H1 (cell line): ENCODE results near the gene UBXN4. TPM values are rescaled to one million over a fixed set of nuclear protein-coding genes. Genes with fewer than 3 reads are reported as not detected.

Experiments
- CTCF ChIA-PET: fragments of 300-600 bp; sonication (Branson Sonifier 250); formaldehyde crosslinking; loops from one replicate; lab custom pipeline; 2021; ENCODE audit not compliant: partially characterized antibody; lab: Charles Lee
- POLR2A ChIA-PET: fragments of 300-600 bp; sonication (Branson Sonifier 250); formaldehyde crosslinking; loops from one replicate; lab custom pipeline; 2021; ENCODE audit warnings: inconsistent platforms; ENCODE audit not compliant: partially characterized antibody; lab: Charles Lee
- DNase-seq, 2 experiments: peaks; one replicate each; pipeline versions ENCODE4 v3.0.0 to v3.0.0-alpha.2; 2010 to 2022; ENCODE audit warnings: low spot score in 2 of 2, low read depth in 1 of 2, mixed read lengths in 1 of 2
- FAIRE-seq: peaks from 2 replicates; lab custom pipeline; 2011; peaks lifted over from hg19 to GRCh38; lab: Jason Lieb, UNC
- H2AFZ ChIP-seq: 2 replicates; pipeline ENCODE4 v1.8.1; 2012; ENCODE audit warnings: low read length, inconsistent platforms
- H2AK5ac ChIP-seq: 2 replicates; pipeline ENCODE4 v1.6.1; 2013; ENCODE audit warnings: low read depth, low read length
- H2BK120ac ChIP-seq: replicated peaks from 2 replicates; pipeline ENCODE3; 2013; ENCODE audit warnings: low read depth, low read length, inconsistent platforms
- H2BK12ac ChIP-seq: 2 replicates; pipeline ENCODE4 v1.6.1; 2013; ENCODE audit warnings: low read depth, low read length
- H2BK15ac ChIP-seq: 2 replicates; pipeline ENCODE4 v1.6.1; 2013; ENCODE audit warnings: low read length
- H2BK20ac ChIP-seq: 2 replicates; pipeline ENCODE4 v1.6.1; 2013; ENCODE audit warnings: low read length
- H2BK5ac ChIP-seq: 2 replicates; pipeline ENCODE4 v1.6.1; 2013; ENCODE audit warnings: low read depth, low read length
- H3K14ac ChIP-seq: 2 replicates; pipeline ENCODE4 v1.6.1; 2013; ENCODE audit warnings: inconsistent platforms; ENCODE audit not compliant: insufficient read length
- H3K18ac ChIP-seq: 2 replicates; pipeline ENCODE4 v1.6.1; 2013; ENCODE audit warnings: low read length; ENCODE audit errors: extremely low read depth
- H3K23ac ChIP-seq: 2 replicates; pipeline ENCODE4 v1.6.1; 2013; ENCODE audit warnings: inconsistent platforms; ENCODE audit not compliant: insufficient read length
- H3K23me2 ChIP-seq: 2 replicates; pipeline ENCODE4 v1.6.1; 2013; ENCODE audit warnings: low read depth, low read length
- H3K27ac ChIP-seq: 2 replicates; pipeline ENCODE4 v1.6.1; 2011; ENCODE audit warnings: low read depth, low read length, inconsistent platforms
- H3K27me3 ChIP-seq, 4 experiments: replicated peaks in 1 of 4; 1 replicate in 1 of 4; 2 replicates in 3 of 4; pipeline versions ENCODE4 v1.6.1 to v1.8.1; 2011 to 2013; ENCODE audit warnings: low read length in 3 of 4, mild to moderate bottlenecking in 3 of 4, inconsistent platforms in 2 of 4, mixed read lengths in 2 of 4, moderate library complexity in 1 of 4; ENCODE audit not compliant: control insufficient read depth in 3 of 4, insufficient read depth in 3 of 4; ENCODE audit errors: extremely low read depth in 1 of 4
- H3K36me3 ChIP-seq, 4 experiments: 2 replicates each; pipeline versions ENCODE4 v1.6.1 to v1.8.1; 2011 to 2013; ENCODE audit warnings: mild to moderate bottlenecking in 4 of 4, low read length in 3 of 4, moderate library complexity in 2 of 4, control low read depth in 1 of 4, inconsistent platforms in 1 of 4; ENCODE audit not compliant: insufficient read depth in 4 of 4, control insufficient read depth in 2 of 4
- H3K4ac ChIP-seq: replicated peaks from 2 replicates; pipeline ENCODE3; 2013; ENCODE audit warnings: low read length, low read depth, mixed read lengths, inconsistent platforms; ENCODE audit not compliant: insufficient read length
- H3K4me1 ChIP-seq, 4 experiments: replicated peaks in 1 of 4; 1 replicate in 1 of 4; 2 replicates in 3 of 4; pipeline versions ENCODE4 v1.6.1 to v1.8.1; 2011 to 2013; ENCODE audit warnings: low read length in 3 of 4, inconsistent platforms in 2 of 4, mixed read lengths in 1 of 4; ENCODE audit not compliant: insufficient read depth in 4 of 4, control insufficient read depth in 3 of 4
- H3K4me2 ChIP-seq, 2 experiments: 2 replicates each; pipeline versions ENCODE4 v1.6.1 to v1.8.1; 2011 to 2013; ENCODE audit warnings: low read depth in 2 of 2, low read length in 2 of 2, control low read depth in 1 of 2, inconsistent platforms in 1 of 2, mild to moderate bottlenecking in 1 of 2; ENCODE audit not compliant: insufficient read depth in 1 of 2
- H3K4me3 ChIP-seq, 4 experiments: fragments of 200-600, 300-600 bp in 1 of 4; sonication (generic), shearing (Covaris generic), sonication (Bioruptor Twin) in 1 of 4; 2 replicates each; pipeline versions ENCODE4 v1.5.1 to v1.8.1; 2011 to 2016; ENCODE audit warnings: low read length in 4 of 4, low read depth in 3 of 4, control low read depth in 2 of 4, inconsistent platforms in 2 of 4, mild to moderate bottlenecking in 2 of 4, mixed read lengths in 1 of 4, moderate library complexity in 1 of 4; ENCODE audit not compliant: insufficient read depth in 2 of 4; ENCODE audit errors: extremely low read depth in 1 of 4
- H3K56ac ChIP-seq: replicated peaks from 2 replicates; pipeline ENCODE3; 2013; ENCODE audit warnings: low read depth, mild to moderate bottlenecking, mixed read lengths, low read length, inconsistent platforms; ENCODE audit not compliant: insufficient read length
- H3K79me1 ChIP-seq: 2 replicates; pipeline ENCODE4 v1.6.1; 2013; ENCODE audit warnings: low read depth, low read length, control low read depth
- H3K79me2 ChIP-seq, 2 experiments: 2 replicates each; pipeline versions ENCODE4 v1.6.1 to v1.8.1; 2012 to 2013; ENCODE audit warnings: low read length in 2 of 2, mild to moderate bottlenecking in 2 of 2, inconsistent platforms in 1 of 2; ENCODE audit not compliant: insufficient read depth in 2 of 2, control insufficient read depth in 1 of 2
- H3K9ac ChIP-seq, 4 experiments: replicated peaks in 1 of 4; 1 replicate in 1 of 4; 2 replicates in 3 of 4; pipeline versions ENCODE4 v1.6.1 to v1.8.1; 2011 to 2013; ENCODE audit warnings: low read depth in 3 of 4, low read length in 3 of 4, control low read depth in 2 of 4, mild to moderate bottlenecking in 2 of 4, moderate library complexity in 2 of 4, inconsistent platforms in 1 of 4; ENCODE audit errors: extremely low read depth in 1 of 4
- H3K9me3 ChIP-seq, 2 experiments: 2 replicates each; pipeline versions ENCODE4 v1.6.1 to v1.8.1; 2012 to 2013; ENCODE audit warnings: mild to moderate bottlenecking in 2 of 2, moderate library complexity in 2 of 2, control low read depth in 1 of 2, inconsistent platforms in 1 of 2, low read depth in 1 of 2, low read length in 1 of 2, mixed read lengths in 1 of 2; ENCODE audit not compliant: insufficient read depth in 2 of 2
- H4K20me1 ChIP-seq, 2 experiments: replicated peaks in 1 of 2; 2 replicates each; pipeline versions ENCODE3 to v1.8.1; 2011 to 2013; ENCODE audit warnings: inconsistent platforms in 2 of 2, low read length in 2 of 2, mild to moderate bottlenecking in 1 of 2; ENCODE audit not compliant: insufficient read depth in 2 of 2, control insufficient read depth in 1 of 2
- H4K5ac ChIP-seq: 2 replicates; pipeline ENCODE4 v1.6.1; 2013; ENCODE audit warnings: low read length, low read depth, mixed read lengths, inconsistent platforms; ENCODE audit not compliant: insufficient read length
- H4K8ac ChIP-seq: 2 replicates; pipeline ENCODE4 v1.8.0; 2013; ENCODE audit warnings: mild to moderate bottlenecking, moderate library complexity, low read length, inconsistent platforms; ENCODE audit not compliant: insufficient read depth; ENCODE audit errors: extremely low read depth
- H4K91ac ChIP-seq: replicated peaks from 2 replicates; pipeline ENCODE3; 2013; ENCODE audit warnings: low read length, mixed read lengths, inconsistent platforms; ENCODE audit not compliant: insufficient read length
- FOSL1 ChIP-seq: IDR thresholded peaks from 2 replicates; pipeline ENCODE4 v1.6.1; 2011; ENCODE audit warnings: mild to moderate bottlenecking, low read depth, low read length, moderate library complexity; ENCODE audit not compliant: insufficient read depth
- TBP ChIP-seq: IDR thresholded peaks from 2 replicates; pipeline ENCODE4 v1.6.1; 2011; ENCODE audit warnings: low read depth, low read length, improper control_type of control experiment
- WGBS, 2 experiments: shearing (Covaris generic) in 1 of 2; methylation state at CpG; one replicate each; pipeline versions ENCODE4 v1.1.6 to v1.1.7; 2013 to 2015; ENCODE audit warnings: low lambda C conversion rate in 2 of 2, mixed read lengths in 2 of 2, inconsistent platforms in 1 of 2, low coverage in 1 of 2, missing lambda C conversion rate in 1 of 2; ENCODE audit not compliant: insufficient replicate concordance in 2 of 2, insufficient coverage in 1 of 2, insufficient read length in 1 of 2; ENCODE audit errors: extremely low coverage in 1 of 2, missing lambda C conversion rate in 1 of 2; 5-methylcytosine and 5-hydroxymethylcytosine counted together
- long read RNA-seq, 2 experiments: library from RNA in 1 of 2; library from capped mRNA in 1 of 2; stranded (forward); transcript quantifications; one replicate each; pipeline ENCODE4 v2.0.0, GENCODE V29; 2021; ENCODE audit warnings: inconsistent platforms in 1 of 2
- polyA minus RNA-seq, 3 experiments: library from RNA; depleted of rRNA, polyadenylated mRNA; stranded (reverse); fragments of >200 nt; gene quantifications; 1 replicate in 2 of 3; 2 replicates in 1 of 3; pipeline ENCODE4 v1.2.3, GENCODE V29; 2011
- polyA plus RNA-seq, 7 experiments: library from polyadenylated mRNA; depleted of rRNA in 3 of 7; stranded (reverse) in 5 of 7; unstranded in 2 of 7; fragments of >200 nt in 5 of 7; fragments of 200-250 nt in 2 of 7; gene quantifications; 1 replicate in 5 of 7; 2 replicates in 1 of 7; 4 replicates in 1 of 7; pipeline versions ENCODE4 v1.2.1 to v1.2.3, GENCODE V29; 2011 to 2013; ENCODE audit warnings: missing spikeins in 2 of 7, mixed read lengths in 2 of 7
- total RNA-seq: library from RNA; stranded (reverse); fragmentation: NEBNext Ultra II Directional; extraction: Animal tissue kit (Norgen Biotek cat#: 25700); gene quantifications from 2 replicates; pipeline ENCODE4 v1.2.1, GENCODE V29; 2021
- TF ChIP-seq, protein P1 (sequence below): IDR thresholded peaks from 2 replicates; pipeline ENCODE4 v1.6.1; 2012; ENCODE audit warnings: inconsistent platforms

Gene UBXN4, protein sequence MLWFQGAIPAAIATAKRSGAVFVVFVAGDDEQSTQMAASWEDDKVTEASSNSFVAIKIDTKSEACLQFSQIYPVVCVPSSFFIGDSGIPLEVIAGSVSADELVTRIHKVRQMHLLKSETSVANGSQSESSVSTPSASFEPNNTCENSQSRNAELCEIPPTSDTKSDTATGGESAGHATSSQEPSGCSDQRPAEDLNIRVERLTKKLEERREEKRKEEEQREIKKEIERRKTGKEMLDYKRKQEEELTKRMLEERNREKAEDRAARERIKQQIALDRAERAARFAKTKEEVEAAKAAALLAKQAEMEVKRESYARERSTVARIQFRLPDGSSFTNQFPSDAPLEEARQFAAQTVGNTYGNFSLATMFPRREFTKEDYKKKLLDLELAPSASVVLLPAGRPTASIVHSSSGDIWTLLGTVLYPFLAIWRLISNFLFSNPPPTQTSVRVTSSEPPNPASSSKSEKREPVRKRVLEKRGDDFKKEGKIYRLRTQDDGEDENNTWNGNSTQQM
- total RNA-seq (64.2 and 66.0 TPM in 2 replicates), polyA plus RNA-seq (2011; rRNA removed) (13.6 and 20.1 TPM in 2 replicates), polyA minus RNA-seq (2011; rRNA and poly(A)+ RNA removed) (24.5 and 54.0 TPM in 2 replicates)
- polyA plus RNA-seq (2011; cell fraction: cytosol; rRNA removed), result 29.8 TPM
- polyA plus RNA-seq (2011; cell fraction: nucleus; rRNA removed), result 20.7 TPM
- 34.5 to 48.3 TPM (median 35.8 TPM) in 4 replicates for polyA plus RNA-seq (2012, experiment 1 of 2)
- 3.0 TPM for polyA plus RNA-seq (2012, experiment 2 of 2)
- polyA plus RNA-seq (2013, experiment 1 of 2), result 56.1 TPM
- 56.4 TPM for polyA plus RNA-seq (2013, experiment 2 of 2)
- 43.7 TPM for polyA minus RNA-seq (2011; cell fraction: cytosol; rRNA and poly(A)+ RNA removed)
- 66.6 TPM for polyA minus RNA-seq (2011; cell fraction: nucleus; rRNA and poly(A)+ RNA removed)
- long read RNA-seq, experiment 1, full-length matches to known transcripts, result 2 of 54 reads
- long read RNA-seq, experiment 1, partial matches to known transcripts, result 20 of 54 reads
- long read RNA-seq, experiment 1, other reads (novel, unspliced or antisense), result 32 of 54 reads
- long read RNA-seq, experiment 2, full-length matches to known transcripts, result 5 of 24 reads
- long read RNA-seq, experiment 2, partial matches to known transcripts, result 18 of 24 reads
- long read RNA-seq, experiment 2, other reads (novel, unspliced or antisense), result 1 of 24 reads

DNA sequence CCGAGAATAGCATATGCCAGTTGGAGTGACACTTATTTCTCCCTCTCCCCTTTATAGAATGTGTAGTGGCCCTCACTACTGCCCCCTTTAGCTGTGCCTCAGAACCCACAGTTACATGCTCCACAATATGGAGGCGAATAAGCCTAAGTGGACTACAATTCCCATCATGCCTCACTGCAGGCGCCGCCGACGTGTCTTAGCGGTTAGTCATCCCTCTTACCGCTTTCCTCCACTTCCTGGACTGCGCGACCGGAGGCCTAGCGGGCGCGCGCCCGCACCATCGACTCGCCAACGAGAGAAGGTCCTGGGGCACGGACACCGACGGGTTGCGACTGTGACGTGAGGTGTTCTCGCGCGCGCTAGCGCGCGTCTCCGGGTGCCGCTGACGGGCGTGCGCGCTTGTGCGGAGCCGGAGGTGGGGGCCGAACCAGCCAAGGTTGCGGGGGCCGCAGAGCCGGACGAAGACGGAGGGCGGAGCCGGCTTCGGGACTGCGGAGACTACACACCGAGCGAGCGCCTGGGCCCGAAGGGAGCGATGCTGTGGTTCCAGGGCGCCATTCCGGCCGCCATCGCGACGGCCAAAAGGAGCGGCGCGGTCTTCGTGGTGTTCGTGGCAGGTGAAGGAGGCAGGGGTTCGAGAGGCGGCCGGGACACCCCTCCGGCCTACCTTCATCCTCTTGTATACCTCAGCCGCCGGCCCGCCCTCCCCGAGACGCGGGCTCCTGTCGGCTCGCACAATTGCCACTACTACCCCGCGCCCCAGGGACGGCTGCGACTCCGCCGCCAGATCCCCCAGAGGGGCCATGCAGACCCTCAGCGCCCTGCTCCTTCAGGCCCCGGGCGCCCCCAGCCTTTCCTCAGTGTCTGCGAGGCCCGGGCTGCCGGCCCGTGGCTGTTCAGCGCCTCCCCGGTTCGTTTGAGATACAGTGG lies at the start of gene UBXN4:
TSS of gene UBXN4 (plus strand) at position 461 of the 930 bp plus-strand sequence. CDS start at position 536, 75 bp downstream.
- Histone ChIP-seq H3K9ac (peak within 1 kb of the TSS; percentile 84 to 97 (median 92)), H3K18ac (peak within 1 kb of the TSS; percentile 90), H3K27ac (peak within 1 kb of the TSS; percentile 86), H3K79me1 (no peaks in the 10 kb centered on the region), H2BK120ac (no peak within 1 kb of the TSS), H3K36me3 (no peaks in the 10 kb centered on the region), H3K4me2 (peak within 1 kb of the TSS; percentile 71 to 80), H3K4ac (no peak within 1 kb of the TSS), H3K27me3 (no peaks in the 10 kb centered on the region), H3K4me1 (peaks cover 0 to 6% (median 3%) of the 10 kb centered on the region in 4 experiments; a peak in 2 of 7 replicates), H3K9me3 (no peaks in the 10 kb centered on the region; a peak in 1 of 4 replicates), H2BK5ac (peak within 1 kb of the TSS; percentile 92), H2BK12ac (no peak within 1 kb of the TSS), H4K5ac (peak within 1 kb of the TSS; percentile 75), H3K14ac (no peak within 1 kb of the TSS), H4K20me1 (peaks cover 0 to 5% of the 10 kb centered on the region in 2 experiments), H3K23ac (no peak within 1 kb of the TSS), H2AFZ (peak within 1 kb of the TSS; percentile 67), H2BK15ac (no peak within 1 kb of the TSS), H4K8ac (peak within 1 kb of the TSS; percentile 99), H3K23me2 (no peaks in the 10 kb centered on the region; the same call in 1 of the 2 replicates), H2BK20ac (no peak within 1 kb of the TSS), H4K91ac (no peak within 1 kb of the TSS), H3K56ac (peak within 1 kb of the TSS; percentile 92), H3K79me2 (peaks cover 4 to 43% of the 10 kb centered on the region in 2 experiments; a peak in 3 of 4 replicates), H2AK5ac (no peak within 1 kb of the TSS), H3K4me3 (peak within 1 kb of the TSS; percentile 81 to 98 (median 94))
- CTCF ChIA-PET, result interaction anchor here (0.6 to 4.0 kb wide), 14 partner anchors 8 to 297 kb away, joined by 3 to 19 read pairs (median 4); no protein-coding TSS in a partner anchor
- DNase-seq (peak; percentile 91 to 98), FAIRE-seq (peak; percentile 69)
- POLR2A ChIA-PET, result interaction anchor here (0.6 to 1.7 kb wide), 9 partner anchors 11 to 431 kb away, joined by 3 to 6 read pairs (median 3); partner anchors contain the start of genes R3HDM1 and ZRANB3
- 2% methylated on average over 81 of the region's 93 CpGs; no CpG with 5 or more reads in 1 of the 2 experiments for WGBS, 2 experiments
- TF ChIP-seq, protein P1, sequence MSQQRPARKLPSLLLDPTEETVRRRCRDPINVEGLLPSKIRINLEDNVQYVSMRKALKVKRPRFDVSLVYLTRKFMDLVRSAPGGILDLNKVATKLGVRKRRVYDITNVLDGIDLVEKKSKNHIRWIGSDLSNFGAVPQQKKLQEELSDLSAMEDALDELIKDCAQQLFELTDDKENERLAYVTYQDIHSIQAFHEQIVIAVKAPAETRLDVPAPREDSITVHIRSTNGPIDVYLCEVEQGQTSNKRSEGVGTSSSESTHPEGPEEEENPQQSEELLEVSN, result peak; percentile 48; the same call in 1 of the 2 replicates
- no peak for TF ChIP-seq FOSL1
- TF ChIP-seq TBP, result peak; percentile 74
